Ureter (tissue), 1 donor: ENCODE measurements around the gene EHBP1. TPM values are rescaled to one million over a fixed set of nuclear protein-coding genes. Genes with fewer than 3 reads are reported as not detected.

Experiments
- DNase-seq: peaks from one replicate; pipeline ENCODE4 v3.0.0-alpha.2; 2020; ENCODE audit warnings: low spot score
- total RNA-seq: library from RNA; stranded (reverse); gene quantifications from one replicate; pipeline ENCODE4 v1.2.4, GENCODE V29; 2023
- donor health status: DM: yes; HTN: yes; CAD: no.

Gene EHBP1
- total RNA-seq, 1 donor from 2014 or later, result 62.2 TPM

DNA sequence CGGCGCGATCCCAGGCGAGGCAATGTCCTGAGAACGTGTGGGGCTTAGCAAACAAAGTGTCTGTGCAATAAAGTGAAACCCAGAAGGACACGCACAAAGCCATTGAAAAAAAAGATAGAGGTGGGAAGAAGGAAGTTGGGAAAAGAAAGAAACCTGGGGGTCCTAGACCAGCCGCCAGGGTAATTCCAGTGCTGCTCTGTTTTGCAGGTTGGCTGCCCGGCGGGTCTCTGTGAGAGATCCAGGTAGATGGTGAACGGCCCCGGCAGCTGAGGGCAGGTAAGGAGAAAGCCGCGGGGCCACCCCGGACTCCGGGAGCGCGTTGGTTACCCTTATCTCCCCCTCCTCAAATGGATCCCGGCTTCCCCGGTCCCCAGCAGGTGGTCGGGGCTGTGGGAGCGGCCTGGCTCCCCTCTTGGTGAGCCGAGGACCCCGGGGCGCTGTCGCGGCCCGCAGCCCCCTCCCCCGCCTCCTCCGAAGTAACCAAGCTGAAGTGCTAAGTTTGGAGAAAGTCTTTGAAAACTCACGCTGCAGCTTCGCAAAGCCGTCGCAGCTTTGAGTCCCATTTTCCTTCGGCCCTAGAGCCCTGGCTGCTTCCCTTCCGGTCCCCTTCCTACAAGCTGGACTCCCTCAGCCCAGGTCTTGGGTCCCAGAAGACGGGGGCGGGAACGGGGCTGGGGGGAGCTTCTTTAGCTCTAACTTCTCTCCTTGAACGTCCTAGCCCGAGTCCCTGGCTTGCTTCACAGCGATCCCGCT lies 345.7 kb downstream of the EHBP1 start:
- DNase-seq, result no peak

DNA sequence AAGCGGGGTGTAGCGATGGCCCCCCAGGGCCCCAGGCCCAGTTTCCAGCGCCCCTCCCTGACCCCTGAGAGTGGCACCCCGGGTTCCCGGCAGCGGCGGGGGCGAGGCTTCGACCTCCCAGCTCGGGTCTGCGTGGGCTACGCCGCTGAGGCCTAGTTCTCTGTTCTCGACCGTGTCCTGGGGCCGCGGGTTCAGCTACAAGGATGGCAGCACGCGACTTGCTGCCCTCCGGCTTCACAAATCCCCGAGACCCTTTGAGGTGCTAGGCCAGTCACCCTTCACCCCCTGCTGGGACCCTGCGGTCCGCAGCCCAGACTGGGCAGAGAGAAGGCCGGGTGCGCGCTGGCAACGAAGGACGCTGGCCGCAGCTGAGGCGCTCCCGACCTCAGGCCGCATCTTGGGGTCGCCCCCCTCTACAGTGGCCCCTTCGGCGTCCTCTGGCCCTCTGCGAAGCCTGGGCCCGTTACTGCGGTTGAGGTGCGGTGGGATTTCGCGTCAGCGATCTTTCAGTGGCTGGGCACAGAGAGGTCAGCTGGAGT lies 346.4 kb downstream of the EHBP1 start:
- DNase-seq, result no peak

DNA sequence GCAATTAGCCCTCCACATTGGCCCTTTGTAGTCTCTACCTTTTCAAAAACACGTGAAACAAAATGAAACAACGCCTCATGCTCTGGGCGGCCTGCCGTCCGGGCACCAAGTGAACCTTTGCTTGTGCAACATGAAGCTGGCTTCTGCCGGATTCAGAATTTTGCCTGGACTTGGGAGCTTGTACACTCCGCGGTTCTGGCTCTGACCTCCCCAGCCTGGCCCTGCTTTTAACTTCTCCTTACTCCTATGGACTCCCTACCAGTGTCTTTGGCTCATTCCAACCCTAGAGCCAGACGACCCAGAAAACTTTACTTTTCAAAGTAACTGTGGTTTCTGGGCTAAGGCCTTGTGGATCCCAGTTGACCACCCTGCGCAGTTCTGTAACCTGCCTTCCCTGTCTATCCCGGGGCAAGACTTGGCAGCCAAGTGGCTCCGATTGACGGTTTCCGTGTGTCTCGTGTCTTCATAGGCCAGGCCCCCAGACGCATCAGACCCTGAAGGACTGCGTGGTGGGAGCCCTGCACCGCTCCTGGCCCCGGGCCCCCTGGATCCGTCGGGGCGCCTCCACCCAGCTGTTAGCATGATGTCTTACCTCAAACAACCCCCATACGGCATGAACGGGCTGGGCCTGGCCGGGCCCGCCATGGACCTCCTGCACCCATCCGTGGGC lies 347.0 kb downstream of the EHBP1 start:
- DNase-seq, result no peak

DNA sequence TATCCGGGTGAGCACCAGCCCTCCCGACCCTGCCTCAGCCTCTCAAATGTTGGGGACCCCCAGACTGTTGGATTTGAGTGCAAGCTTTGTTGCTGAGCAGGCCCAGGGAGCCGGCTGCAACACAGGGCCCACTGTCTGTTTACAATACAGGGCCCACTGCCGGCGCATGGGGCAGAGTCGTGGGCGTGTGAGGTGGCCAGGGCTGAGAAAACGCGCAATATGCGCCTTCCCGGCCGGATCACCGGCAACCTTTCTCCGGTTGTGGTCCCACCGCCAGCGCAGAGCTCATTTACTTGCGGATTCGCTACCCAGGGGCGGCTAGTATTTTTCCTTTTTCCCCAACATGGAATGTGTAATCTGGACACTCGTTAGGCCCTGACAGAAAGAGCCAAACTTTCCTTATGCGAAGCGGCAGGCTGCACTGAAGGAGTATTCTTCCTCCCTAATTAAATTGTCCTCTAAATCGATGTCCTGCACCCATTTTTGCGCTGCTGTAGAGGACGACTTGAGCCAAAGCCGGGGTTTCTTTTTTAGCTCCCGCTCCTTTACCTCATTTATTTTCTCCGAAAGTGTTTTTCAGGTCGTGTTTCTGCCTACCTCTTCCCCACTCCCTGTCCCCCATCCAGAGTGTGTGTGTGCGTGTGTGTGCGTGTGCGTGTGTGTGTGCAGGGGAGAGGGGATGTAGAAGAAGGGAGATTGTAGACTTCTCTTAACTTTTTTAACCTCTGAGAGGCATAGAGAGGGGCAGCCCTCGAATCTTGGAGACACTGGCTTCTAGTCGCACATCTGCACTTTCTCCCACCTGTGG lies 347.8 kb downstream of the EHBP1 start:
- DNase-seq, result no peak

DNA sequence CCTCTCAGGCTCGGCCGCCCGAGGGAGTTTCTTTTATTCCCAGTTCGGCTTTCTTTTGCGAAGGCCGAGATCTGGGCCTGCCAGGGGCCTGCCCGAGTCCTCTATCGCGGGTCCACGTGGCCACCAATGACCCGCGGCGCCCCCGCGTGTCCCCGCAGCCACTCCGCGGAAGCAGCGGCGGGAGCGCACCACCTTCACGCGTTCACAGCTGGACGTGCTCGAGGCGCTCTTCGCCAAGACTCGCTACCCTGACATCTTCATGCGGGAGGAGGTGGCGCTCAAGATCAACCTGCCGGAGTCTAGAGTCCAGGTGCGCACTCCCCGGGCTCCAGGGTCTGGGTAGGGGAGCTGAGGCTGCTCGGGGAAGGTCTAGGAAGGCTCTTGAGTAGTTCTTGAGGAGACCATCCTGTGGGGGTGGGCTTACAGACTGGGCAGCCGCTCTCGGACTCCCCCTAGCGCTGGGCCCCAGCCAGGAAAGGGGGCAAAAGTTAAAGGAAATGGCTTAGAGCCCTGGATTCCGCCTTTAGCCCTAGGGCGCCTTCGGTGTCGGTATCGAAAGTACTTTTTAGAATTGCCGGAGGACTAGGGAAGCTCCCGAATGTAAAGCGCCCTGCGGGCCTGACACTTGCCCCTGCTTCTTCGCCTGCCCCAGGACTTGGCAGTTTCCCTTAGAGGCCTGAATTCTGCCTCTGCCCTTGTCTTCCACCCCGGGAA lies 348.5 kb downstream of the EHBP1 start:
- DNase-seq, result no peak

DNA sequence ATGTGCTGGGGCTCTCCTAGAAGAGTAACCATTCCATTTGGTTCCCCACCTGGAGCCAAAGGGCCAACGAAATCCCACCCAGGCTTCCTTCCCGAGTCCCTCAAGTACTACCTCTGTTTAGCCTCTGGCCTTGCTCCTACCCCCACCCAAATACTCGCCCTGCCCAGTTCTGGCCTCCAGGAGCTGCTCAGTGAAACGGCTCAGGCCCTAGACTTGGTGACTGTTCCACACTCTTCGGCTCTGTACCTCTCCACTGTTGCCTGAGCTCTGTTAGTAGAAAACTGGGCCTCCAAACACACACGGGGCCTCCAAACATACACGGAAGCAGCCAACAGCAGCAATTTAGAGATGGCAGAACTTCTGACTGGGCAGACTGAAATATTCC lies 349.3 kb downstream of the EHBP1 start:
- no peak for DNase-seq

DNA sequence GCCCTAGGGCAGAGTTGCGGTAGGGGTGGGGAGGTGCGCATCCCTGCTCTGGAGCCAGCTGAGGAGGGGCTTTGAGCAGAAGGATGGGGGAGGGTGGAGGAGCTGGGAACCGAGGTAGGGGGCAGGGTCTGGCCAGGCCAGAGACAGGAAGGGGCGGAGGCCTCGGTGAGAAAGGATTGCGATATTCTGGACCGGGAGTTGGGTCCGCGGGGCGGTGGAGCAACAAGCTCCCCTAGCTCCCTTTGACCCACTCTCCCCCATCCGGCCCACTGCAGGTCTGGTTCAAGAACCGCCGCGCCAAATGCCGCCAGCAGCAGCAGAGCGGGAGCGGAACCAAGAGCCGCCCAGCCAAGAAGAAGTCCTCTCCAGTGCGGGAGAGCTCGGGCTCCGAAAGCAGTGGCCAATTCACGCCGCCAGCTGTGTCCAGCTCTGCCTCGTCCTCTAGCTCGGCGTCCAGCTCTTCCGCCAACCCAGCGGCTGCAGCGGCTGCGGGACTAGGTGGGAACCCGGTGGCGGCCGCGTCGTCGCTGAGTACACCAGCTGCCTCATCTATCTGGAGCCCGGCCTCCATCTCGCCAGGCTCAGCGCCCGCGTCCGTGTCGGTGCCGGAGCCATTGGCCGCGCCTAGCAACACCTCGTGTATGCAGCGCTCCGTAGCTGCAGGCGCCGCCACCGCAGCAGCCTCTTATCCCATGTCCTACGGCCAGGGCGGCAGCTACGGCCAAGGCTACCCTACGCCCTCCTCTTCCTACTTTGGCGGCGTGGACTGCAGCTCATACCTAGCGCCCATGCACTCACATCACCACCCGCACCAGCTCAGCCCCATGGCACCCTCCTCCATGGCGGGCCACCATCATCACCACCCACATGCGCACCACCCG lies 350.0 kb downstream of the EHBP1 start:
- DNase-seq, result no peak

DNA sequence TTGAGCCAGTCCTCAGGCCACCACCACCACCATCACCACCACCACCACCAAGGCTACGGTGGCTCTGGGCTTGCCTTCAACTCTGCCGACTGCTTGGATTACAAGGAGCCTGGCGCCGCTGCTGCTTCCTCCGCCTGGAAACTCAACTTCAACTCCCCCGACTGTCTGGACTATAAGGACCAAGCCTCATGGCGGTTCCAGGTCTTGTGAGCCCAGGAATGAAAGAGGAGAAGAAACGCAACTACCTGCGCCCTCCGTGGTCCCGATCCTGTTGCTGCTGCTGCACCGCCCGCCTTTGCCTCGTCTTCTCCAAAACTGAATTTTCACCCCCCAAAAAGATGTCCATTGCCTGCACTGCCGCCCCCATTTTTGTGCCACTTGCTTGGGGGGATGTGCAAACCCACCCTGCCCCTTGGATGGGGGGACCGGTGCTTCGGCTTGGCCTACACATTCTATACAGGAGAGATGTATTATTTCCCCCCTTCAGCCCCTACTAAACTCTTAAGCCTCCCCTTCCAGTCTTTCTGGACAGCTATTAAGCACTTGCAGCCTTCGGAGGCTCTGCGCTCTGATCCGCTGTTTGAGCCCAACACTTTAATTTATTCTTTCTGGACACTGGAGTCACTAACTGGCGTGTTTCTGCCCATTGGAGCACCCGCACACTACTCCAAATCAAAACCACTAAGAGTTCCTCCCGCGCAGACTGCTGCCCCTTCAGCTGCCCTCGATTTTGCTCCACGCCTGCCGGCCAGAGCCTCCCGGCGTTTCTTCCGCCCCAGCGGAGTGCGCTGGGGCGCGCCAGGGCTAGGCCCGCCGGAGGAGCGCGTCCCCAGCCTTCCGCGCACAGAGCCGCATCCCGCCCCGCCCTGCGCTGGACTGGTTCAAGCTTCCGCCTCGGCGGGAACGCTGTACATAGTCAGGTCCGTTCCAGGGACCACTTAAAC lies 350.9 kb downstream of the EHBP1 start:
- DNase-seq, result no peak

DNA sequence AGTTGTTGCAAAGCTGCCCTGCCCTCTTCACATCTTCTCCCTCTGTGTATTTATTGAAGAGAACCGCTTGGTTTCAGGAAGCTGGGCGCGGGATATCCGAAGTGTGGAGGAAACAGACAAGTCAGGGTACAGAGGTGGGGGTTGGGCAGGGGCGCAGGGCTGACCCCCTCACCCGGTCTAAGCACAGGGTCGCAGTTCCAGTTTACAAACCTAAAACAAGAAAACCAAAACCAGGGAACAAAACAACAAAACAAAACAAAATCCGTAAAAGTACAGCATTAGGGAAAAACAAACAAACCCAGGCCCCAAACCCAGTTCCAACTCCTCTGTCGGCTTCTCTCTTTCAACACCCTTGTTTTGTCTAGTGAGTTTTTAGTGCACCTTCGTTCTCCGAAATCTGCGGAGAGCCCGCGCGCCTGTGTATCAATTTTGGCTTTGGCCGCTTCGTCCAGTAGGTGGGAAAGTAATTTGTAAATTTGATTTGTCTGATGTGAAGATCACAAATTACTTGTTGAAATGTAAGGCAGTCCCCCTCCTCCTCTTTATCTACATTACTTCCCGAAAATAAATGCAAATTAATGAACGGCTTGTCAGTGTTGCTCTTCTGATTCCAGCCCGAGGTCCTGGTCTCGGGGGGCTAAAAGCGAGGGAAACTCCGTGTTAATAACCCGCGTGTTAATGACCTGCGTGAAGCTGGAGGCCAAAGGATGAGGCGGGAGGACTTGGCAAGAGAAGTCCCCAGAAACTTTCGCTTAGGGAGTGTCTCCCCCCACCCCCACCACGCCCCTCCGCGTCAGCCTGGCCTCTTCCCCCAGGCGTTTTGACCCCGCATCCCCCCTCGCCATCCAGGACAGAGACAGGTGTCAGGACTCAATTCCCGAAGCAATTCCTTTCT lies 352.0 kb downstream of the EHBP1 start:
- no peak for DNase-seq

DNA sequence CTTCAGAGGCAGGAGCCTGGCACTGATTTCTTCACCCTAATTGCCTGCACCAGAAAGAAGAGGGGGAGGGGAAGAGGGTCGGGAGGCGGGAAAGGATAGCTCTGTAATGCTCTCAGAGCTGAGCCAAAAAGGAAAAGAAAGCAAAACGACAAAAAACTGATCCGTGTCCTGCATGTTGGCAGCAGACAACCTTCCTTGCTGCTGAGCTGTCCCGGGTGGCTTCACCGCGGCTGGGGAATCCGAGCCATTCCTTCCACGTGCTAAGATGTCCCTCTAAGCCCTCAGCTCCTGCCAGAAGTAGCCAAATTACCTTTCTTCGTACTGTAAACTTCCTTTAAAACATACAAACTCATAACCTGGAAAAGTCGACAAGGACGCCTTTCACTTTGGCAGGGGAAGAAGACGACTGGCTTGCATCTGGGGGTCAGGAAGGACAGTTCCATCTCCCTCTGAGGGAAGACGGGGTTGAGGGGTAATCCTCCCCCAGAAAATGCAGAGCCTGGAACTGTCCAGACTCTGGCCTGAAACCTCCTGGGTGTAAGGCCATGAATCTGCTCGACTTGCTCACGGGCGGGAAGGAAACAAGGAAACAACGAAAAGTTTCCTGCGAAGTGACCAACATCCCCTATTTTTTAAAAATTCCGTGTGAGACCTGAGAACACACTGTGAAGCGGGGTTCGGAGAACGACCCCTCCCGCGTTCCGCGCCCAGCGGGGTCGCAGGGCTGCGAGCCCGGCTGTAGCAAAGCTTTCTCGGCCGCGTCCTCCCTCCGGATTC lies 352.8 kb downstream of the EHBP1 start:
- no peak for DNase-seq

DNA sequence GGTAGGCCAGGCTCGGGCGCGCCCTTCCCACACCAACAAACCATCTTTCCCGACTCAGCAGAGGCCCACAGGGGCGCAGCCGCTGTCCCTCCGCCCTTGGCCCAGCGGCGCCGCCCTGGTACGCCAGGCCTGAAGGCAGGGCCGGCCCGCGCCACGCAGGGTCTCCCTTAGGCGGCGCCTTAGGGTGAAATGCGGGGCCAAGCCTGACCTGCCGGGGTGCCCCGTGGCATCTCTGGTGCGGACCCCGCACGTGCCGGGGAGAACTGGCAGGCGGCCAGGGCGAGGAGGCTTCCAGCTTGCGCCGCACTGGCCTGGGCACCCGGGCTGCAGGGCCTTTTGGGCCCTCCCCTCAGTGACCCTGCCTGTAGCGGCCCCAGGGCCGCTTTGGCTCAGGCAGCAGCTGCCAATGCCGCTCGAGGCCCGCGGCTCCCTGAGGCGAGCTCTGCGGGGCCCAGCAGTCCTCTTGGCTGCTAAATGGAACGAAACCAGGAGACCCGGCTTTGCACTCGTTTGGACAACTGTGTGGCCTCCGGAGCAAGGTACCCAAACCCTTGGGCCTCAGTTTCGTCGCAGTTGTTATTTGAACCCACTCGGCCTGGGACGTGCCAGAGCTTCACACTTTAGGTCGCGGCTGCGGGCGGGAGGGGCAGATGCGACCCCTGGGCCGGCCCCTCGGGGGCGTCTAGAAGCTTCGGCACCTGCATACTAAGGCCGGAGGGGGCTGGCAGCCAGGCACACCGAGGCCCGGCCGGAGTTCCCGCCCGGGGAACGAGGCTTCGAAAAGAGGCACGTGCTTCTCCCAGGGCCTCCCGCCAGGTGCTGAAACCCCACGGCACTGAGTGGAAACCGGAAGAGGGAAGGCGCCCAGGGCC lies 353.6 kb downstream of the EHBP1 start:
- DNase-seq, result no peak

DNA sequence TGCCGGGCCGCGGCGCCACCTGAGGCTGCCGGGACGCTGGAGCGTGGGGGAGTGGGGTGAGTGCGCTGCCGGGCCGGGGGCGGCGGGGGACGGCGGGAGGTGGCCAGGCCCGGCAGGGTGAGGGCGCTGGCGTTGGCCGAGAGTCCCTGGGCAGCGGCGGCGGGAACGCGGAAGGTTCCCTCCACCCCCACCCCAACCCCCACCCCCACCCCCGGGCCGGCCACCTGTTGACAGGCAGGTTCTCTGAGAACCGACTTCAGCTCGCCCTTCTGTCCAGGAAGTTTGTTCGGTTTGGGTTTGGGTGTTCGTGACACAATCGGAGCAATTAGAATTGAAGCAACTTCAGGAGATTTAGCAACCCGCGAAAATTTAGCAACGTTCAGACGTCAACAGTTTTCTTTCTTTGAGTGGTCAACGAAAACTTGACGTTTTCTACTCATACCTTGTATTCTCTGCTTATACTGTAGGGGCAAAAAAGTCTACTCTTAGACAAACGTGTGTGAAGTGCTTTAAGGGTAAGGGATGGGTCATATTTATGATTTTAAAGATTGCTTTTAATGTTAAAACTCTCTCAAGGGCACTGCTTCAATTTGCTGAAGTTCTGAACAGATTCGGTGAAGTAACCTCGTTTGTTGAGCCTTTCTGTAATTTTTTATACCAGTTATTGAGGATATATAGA lies 354.4 kb downstream of the EHBP1 start:
- no peak for DNase-seq

DNA sequence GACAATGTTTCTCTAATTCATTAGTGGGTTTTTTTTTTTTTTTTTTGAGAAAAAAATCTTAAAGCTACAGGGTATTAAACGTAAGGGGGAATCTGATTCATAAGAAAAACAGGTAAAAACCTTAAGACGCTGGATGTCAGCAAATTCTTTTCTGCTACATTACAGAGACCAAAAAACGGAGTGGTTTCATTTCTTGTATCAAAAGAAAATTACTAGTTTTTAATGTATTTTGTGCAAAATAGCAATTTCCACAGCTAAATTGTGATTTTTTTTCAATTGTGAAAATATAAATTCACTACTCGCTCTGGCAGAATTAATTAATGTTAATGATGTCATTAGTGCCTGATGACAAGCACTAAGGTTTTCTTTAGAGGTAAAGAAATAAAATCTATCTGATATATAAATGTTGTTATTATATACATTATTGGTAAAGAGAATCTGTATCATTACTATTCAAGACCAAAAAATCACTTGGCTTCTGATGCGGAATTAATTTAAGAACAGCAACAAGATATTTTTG lies 355.0 kb downstream of the EHBP1 start:
- DNase-seq, result no peak

DNA sequence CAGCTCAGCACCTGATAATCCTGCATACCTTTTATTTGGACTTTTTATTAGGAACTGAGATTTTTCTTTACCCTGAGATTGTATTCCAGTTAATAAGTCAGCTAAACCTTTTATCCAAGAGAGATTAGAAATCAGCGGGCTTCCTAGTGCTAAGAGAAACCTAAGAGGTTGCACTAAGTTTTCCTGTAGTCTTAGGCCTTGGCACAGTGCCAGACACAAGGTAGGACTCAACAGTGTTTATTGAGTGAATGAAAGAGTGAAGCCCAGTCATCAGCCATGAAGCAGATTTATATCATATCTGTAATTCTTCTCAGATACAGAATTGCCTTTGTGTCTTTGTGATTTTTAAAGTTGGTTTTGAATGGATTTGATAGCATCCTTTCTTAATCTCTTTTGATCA lies 358.7 kb downstream of the EHBP1 start:
- DNase-seq, result no peak

DNA sequence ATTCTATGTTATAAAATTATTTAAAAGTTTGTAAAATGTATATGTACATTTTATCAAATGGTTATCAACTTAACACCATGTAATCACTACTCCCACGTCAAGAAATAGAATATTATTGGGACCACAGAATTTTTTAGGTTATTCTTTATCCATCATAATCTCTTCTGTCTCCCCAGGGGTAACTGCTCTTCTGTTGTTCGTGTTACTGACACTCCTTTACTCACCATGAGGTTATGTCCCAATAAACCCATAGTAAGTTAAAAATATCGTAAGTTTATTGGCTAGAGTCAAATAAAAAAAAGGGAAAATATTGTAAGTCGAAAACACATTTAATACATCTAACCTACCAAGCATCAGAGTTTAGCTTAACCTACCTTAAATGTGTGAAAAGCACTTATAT lies 359.1 kb downstream of the EHBP1 start:
- no peak for DNase-seq

DNA sequence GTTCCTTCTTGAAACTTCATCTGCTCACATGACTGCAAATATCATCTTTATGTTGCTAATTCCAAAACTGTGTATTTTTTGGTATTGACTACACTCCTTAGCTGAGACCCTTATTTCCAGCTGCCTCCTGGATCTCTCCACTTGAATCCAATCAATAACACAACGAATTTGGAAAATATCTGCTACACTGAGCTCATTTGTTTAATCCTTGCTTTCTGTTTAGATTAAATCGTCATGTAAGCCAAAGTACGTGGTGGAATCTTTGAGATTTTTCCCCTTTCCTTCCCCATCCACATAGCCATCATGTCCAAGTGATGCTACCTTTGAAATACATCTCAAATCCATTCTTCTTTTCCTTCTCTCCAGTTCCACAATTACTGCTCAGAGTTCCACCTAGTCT lies 360.8 kb downstream of the EHBP1 start:
- no peak for DNase-seq
